IMR-90 (cell line): ENCODE results near the gene ANKRD35.
"Not testable (repeated sequence)": the region's sequence is repeated elsewhere in the genome, so short reads cannot be mapped to it uniquely, and the experiment has no call there.

Source experiments
- CTCF ChIP-seq: conservative IDR thresholded peaks from 2 replicates; pipeline ENCODE4 v1.5.1; 2012; ENCODE audit warnings: mild to moderate bottlenecking, low read depth, low read length, improper control_type of control experiment
- FOS ChIP-seq: fragments of 150-350 bp; IDR thresholded peaks from 2 replicates; pipeline ENCODE4 v1.6.1; 2016; ENCODE audit warnings: low read depth, low read length

GRCh38 chr1:145818095-145818494 is 67.6 kb downstream of the ANKRD35 start:
- TF ChIP-seq CTCF, FOS: not testable (repeated sequence)
